ENCODE results near the gene MYLK4. TPM values are rescaled to one million over a fixed set of nuclear protein-coding genes. Genes with fewer than 3 reads are reported as not detected.

MYLK4 gene
- total RNA-seq, 1 experiment from 2014 or later = 1.6 TPM

- ChIA-PET POLR2A (ENCODE audit: unreplicated experiment) (no interaction called here), CTCF (interaction anchor here (0.6 kb wide), 1 partner anchor 818 kb away, joined by 3 read pairs; no protein-coding TSS in a partner anchor)
- Histone ChIP-seq H3K27me3 (ENCODE audit: insufficient read depth, low read depth) (no peaks in the 10 kb centered on the region), H3K4me2 (no peak overlapping the region), H3K79me2 (ENCODE audit: low read depth) (no peaks in the 10 kb centered on the region), H3K27ac (no peak overlapping the region), H3K4me1 (replicated peaks; ENCODE audit: insufficient read depth) (no peaks in the 10 kb centered on the region), H3K36me3 (ENCODE audit: low read depth) (no peaks in the 10 kb centered on the region), H2AFZ (no peak overlapping the region), H3F3A (ENCODE audit: insufficient read depth, low read depth) (no peaks in the 10 kb centered on the region), H3K4me3 (no peak overlapping the region), H3K9me2 (ENCODE audit: insufficient read depth) (no peaks in the 10 kb centered on the region), H4K20me1 (ENCODE audit: insufficient read depth) (no peaks in the 10 kb centered on the region), H3K9me3 (ENCODE audit: insufficient read depth, low read depth) (no peaks in the 10 kb centered on the region)
- no TSS peak for BruUV-seq (replicated peaks)
- DNase-seq = no peak
- intact Hi-C loops (cut with micrococcal nuclease; ENCODE audit: unreplicated experiment) = no loop called here
- TF ChIP-seq EZH2 (IDR thresholded peaks at IDR 0.05; ENCODE audit: low read depth) (no peak), CTCF (conservative IDR thresholded peaks at IDR 0.05) (no peak)
Measured at GRCh38 chr6:2614846-2615245, 135.9 kb downstream of the MYLK4 start.

- H3K4me1 ChIP-seq (replicated peaks; ENCODE audit: insufficient read depth) = no peaks in the 10 kb centered on the region
- H3F3A ChIP-seq (ENCODE audit: insufficient read depth, low read depth) = no peaks in the 10 kb centered on the region
- DNase-seq = no peak
- no peak overlapping the region for H3K4me2 ChIP-seq
- no peak overlapping the region for H3K4me3 ChIP-seq
- no peaks in the 10 kb centered on the region for H4K20me1 ChIP-seq (ENCODE audit: insufficient read depth)
- TF ChIP-seq CTCF (conservative IDR thresholded peaks at IDR 0.05) = no peak
- TF ChIP-seq EZH2 (IDR thresholded peaks at IDR 0.05; ENCODE audit: low read depth) = no peak
- no peaks in the 10 kb centered on the region for H3K27me3 ChIP-seq (ENCODE audit: insufficient read depth, low read depth)
- H3K9me2 ChIP-seq (ENCODE audit: insufficient read depth) = no peaks in the 10 kb centered on the region
- H2AFZ ChIP-seq = no peak overlapping the region
- no peaks in the 10 kb centered on the region for H3K36me3 ChIP-seq (ENCODE audit: low read depth)
- CTCF ChIA-PET = interaction anchor here (0.6 kb wide), 1 partner anchor 817 kb away, joined by 3 read pairs; no protein-coding TSS in a partner anchor
- no peaks in the 10 kb centered on the region for H3K9me3 ChIP-seq (ENCODE audit: insufficient read depth, low read depth)
- POLR2A ChIA-PET (ENCODE audit: unreplicated experiment) = no interaction called here
- intact Hi-C loops (cut with micrococcal nuclease; ENCODE audit: unreplicated experiment) = no loop called here
- BruUV-seq (replicated peaks) = no TSS peak
- H3K27ac ChIP-seq = no peak overlapping the region
- no peaks in the 10 kb centered on the region for H3K79me2 ChIP-seq (ENCODE audit: low read depth)
Measured at GRCh38 chr6:2614155-2614554, 136.6 kb downstream of the MYLK4 start.

Other genes with a start within 250 kb of the MYLK4 start
- 61.4 and 69.5 TPM in 2 replicates for gene WRNIP1, start 14.5 kb upstream of the MYLK4 start, total RNA-seq (2021)
- gene SERPINB1, start 90.9 kb upstream of the MYLK4 start, total RNA-seq (2021) = 82.3 and 93.9 TPM in 2 replicates
- gene SERPINB9, start 152.4 kb upstream of the MYLK4 start, total RNA-seq (2021) = 1.7 and 2.4 TPM in 2 replicates
- gene SERPINB6, start 220.6 kb upstream of the MYLK4 start, total RNA-seq (2021) = 169 and 187 TPM in 2 replicates
- gene NQO2, start 249.0 kb upstream of the MYLK4 start, total RNA-seq (2021) = 79.4 and 82.9 TPM in 2 replicates